ENCODE measurements around the gene HOXA11.

The HOXA11 gene

DNA sequence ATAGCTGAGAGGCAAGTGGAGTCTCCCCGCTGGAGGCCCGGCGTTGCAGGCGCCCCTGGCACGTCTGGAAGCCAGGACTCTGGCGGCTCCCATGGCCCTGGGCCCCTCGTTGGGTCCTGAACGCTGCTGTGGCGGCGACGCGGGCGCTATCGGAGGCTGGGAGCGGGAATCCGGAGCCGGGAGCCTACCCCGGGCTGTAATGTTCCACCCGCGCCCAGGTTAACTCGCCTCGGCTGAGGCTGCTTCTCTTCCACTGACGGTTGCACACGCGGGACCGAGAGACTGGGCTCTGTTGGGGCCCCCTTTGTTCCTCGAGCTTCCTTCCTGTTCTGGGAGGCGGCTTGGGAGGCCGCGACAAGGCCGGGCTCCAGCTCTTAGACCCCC, 40.3 kb downstream of the HOXA11 start:
- DNase-seq = no peak

DNA sequence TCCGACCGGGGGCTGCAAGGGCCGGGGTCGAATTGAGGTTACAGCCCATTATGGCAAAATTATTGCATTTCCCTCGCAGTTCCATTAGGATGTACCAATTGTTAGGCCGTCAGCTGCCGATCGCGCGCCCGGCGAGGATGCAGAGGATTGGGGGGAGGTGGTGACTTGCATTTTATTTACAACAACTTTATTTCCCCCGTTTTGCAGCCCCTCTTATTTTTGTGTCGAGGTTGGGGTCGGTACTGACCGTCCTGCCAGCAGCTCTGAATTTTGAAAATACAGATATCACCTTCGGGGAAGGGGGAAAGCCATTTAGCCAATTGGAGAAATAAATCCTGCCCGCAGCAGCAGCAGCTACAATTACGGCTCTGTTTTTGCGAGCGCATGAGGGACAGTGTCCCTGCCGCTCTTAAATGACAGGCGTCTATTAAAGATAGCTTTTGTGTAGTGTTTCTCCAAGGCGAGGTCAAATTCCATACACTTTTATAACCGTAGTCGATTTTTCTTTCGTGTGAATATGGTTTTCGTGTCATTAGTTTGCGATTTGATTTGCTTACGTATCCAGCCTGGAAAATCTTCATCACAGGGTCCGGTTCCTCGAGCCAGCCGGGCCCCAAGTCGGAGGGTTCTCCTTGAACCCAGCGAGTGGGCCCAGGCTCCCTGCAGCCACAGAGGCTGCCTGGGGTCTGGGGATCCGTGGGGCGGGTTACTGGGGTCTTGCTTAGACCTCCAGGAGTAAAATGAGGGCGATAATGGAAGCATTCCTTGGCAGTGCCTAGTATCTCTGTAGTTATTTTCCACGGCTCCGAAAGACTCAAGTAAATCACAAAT, 40.9 kb downstream of the HOXA11 start:
- DNase-seq = no peak

GRCh38 chr7:27143023-27143949, 41.7 kb downstream of the HOXA11 start, which contains the start of gene HOXA5:
Gene HOXA5, minus strand, starts transcription at chr7:27143681. Its CDS starts 74 bp downstream, at chr7:27143607.
- DNase-seq = peak; percentile 11 to 44

GRCh38 chr7:27142580-27143022, 42.4 kb downstream of the HOXA11 start:
- no peak for DNase-seq

- DNase-seq = no peak
Observed at GRCh38 chr7:27141923-27142579, 43.0 kb downstream of the HOXA11 start.

GRCh38 chr7:27141137-27141922, 43.7 kb downstream of the HOXA11 start:
- DNase-seq = no peak

DNA sequence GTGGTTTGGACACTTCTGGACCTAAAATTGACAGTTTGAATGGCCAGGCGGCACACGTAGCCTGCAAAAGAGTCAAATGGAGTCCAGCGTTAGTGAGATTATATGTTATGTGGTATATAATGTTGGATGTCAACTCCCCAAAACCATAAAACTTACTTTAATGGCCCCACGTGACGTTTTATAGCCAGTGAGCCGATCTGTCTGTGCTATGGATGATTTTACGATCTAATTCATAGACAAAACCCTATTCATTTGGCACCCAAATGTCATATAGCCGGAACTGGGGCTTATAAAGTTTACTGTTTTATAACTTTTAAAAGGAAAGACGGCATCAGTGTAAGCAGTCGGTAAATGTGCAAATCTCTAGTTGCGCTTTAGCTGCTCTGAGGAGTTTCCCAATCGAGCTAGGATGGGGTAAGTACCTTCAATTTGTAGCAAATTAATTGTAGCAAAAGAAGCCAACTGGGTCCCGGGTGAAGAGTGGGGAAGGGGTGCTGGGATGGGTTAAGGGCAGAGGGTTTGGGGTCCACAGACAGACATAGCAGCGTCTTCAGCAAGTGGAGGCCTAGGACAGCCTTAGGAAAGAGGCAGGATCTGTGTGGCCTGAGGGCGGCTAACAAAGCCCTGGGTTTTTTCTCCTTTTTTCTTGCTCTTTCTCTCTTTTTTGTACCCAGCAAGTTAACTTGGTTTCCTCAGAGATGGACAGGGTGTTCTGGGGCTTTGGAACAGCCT, 44.7 kb downstream of the HOXA11 start:
- no peak for DNase-seq

DNA sequence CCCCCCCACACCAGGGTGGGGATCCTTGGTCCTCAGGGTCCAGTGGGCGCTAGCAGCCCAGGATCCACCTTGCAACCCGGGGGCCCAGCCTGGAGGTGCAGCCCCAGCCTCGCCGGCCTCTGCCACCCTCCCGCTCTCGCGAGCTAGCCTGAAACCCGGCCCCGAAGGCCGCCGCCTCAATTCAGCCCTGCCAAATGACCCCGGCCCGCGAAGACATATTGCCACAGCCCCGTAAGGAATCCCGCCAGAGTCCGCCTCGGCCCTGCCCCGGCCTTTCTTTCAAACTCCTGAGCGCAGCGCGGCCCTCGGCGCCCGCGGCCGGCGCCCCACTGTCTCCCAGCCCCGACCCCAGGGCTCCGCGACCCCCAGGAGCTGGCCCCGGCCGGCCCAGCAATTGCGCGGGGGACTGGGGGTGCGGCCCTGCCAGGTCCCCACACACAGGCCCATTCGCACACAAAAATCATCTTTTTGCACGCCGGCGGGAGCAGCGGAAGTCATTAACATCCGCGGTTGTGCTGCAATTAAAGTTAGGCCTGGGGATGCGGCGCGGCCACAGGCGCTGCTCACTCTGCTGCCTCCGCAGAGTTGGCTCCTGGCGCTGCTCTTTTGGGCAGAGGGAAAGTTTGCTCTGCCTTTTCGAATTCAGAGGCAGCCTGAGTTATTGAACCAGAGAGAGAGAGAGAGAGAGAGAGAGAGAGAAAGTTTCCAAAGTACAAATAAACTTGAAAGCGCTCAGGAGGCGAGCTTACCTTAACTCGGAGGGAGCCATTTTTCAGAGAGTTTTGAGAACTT, 45.5 kb downstream of the HOXA11 start:
- DNase-seq = no peak

DNA sequence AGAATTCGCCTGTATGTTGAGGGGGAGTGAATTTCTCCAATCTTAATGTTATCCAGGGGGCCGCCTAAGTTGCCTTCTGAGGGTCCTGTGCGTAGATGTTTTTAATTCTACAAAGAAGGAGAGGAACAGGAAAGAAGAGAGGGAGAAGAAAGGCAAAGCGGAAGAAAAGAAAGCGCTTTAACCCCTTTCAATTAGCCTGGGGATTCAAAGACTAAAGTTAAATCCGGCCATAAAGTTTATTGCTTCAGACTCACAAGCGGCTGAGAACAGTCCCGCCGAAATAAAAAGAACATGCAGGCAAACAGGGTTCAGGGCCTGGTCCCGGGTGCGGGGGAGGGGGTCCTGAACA, 46.1 kb downstream of the HOXA11 start:
- no peak for DNase-seq

- no peak for DNase-seq
Observed at GRCh38 chr7:27138472-27138871, 46.6 kb downstream of the HOXA11 start.

GRCh38 chr7:27137640-27138315, 47.3 kb downstream of the HOXA11 start:
- no peak for DNase-seq

DNA sequence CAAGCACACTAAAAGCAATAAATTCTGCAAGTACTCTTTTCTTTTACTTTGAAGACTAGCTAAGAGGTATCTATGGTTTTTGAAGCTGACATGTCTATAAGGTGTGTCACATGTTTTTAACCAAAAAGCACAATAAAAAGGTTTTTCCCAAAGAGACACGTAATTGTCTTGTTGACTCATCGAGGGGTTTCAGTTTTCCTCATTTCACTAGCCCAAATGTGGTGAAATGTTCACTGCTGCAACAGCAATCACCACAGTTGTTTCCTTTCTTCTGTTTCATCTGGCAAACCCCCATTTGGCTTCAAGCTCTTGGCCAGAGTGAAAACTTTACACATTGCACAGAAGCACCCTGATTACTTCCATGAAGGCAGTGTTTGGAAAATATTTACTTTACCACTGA, 50.6 kb downstream of the HOXA11 start:
- DNase-seq = no peak

DNA sequence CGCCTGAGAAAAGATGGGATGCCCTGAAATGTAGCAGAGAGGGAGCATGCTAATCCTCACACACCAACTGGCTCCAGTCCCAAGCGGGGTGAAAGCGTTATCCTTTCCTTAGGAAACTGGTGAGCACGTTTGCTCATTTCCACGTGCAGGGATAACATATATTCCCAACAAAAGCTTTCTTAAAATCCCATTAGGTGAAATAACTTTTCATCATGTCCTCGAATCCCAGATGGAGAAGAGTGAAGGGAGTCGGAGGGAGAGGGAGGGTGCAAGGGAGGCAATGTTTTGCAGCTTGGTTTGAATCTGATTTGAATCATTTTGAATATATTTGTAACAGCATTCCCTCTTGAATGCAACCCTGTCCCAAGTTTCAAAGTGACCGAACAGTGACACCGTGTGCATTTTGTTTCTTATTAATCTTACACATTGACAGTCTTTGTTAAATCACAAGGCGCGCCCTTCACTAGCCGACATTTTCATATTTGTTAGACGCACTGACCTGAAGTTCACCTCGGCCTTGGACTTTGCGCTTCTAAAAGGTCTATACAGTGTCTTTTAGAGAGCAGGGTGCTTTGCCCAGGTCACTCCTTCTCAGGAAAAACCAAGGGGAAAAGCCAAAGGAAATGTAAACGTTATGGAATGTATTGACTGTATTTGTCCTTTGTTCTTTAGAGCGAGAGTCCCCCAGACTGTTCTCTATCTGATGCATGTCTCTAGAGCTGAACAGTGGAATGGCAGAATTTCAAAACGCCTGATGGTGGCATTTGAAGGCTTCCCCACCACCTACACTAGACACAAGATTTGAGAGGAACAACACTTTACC, 51.4 kb downstream of the HOXA11 start:
- DNase-seq = no peak

GRCh38 chr7:27132978-27133377, 52.1 kb downstream of the HOXA11 start:
- DNase-seq = no peak

GRCh38 chr7:27132214-27132613, 52.8 kb downstream of the HOXA11 start:
- DNase-seq = no peak

- DNase-seq = no peak
Observed at GRCh38 chr7:27131390-27131819, 53.6 kb downstream of the HOXA11 start.
